Activated T-cell treated with anti-CD3 and anti-CD28 coated beads for 4 hours (primary cell): ENCODE results near the gene HMGXB3.
A peak's percentile ranks its signal among the peaks of the same experiment; 100 is the strongest.

Experiments
- DNase-seq: peaks from one replicate; pipeline ENCODE4 v3.0.0-alpha.2; 2020

HMGXB3 gene

DNA sequence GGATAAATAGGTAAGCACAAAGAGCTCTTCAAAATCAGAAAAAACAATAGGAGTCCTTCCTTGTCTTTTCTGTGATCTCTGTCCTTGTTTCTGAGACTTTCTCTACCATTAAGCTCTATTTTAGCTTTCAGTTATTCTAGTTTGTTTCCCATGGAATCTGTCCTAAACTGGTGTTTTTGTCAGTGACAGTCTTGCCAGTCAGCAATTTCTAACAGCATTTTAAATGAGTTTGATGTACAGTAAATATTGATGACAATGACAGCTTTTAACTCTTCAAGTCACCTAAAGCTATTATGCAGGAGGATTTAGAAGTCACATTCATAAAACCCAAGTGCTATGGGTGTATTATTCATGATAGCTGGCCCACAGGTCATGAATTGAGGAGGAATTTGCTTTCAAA lies 18.0 kb upstream of the HMGXB3 start:
- DNase-seq = no peak

DNA sequence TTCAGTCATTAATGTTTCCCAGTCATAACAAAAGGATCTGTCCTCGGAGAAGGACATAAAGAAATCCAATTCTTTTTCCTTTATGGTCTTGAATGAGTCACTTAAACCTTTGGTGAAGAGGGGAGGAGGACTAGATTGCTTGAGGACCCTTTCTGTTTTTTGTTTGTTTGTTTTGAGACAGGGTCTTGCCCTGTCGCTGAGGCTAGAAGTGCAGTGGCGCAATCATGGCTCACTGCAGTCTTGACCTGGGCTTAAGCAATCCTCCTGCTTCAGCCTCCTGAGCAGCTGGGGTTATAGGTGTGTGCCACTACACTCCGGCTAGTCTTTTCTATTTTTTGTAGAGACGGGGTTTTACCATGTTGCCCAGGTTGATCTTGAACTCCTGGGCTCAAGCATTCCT lies 12.4 kb upstream of the HMGXB3 start:
- DNase-seq = no peak

DNA sequence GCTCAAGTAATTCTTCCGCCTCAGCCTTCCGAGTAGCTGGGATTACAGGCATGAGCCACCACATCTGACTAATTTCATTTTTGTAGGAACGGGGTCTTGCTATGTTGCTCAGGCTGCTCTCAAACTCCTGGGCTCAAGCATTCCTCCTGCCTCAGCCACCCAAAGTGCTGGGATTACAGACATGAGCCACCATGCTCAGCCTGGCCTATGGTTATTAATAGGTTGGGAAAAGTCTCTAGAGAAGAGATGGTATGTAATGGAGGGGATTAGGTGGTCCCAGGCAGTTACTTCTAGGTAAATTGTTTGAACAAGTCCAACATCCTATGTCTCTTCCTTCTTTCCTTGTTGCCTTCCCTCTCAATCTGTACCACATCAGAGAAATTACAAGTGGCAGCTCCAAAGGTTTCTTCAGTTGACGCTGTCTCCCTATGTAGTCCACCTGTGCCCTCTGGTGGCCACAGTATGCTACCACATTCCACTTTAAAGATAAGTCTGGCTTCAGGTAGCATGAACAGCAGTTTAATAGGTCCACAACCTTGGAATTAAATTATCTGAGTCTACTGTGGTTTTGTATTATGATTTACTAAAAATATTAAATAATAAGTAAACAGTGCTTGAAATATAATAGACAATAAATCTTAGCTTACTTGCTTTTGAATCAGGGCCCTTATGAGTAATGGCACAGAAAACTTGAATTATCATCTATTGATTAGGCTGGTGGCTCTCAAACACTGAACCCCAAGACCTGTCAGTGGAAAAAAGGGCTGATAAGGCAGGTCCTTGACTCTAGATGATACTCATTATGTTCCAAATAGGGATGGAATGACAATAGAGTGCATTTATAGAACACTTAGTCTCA lies 9.8 kb upstream of the HMGXB3 start:
- DNase-seq = peak; percentile 67

DNA sequence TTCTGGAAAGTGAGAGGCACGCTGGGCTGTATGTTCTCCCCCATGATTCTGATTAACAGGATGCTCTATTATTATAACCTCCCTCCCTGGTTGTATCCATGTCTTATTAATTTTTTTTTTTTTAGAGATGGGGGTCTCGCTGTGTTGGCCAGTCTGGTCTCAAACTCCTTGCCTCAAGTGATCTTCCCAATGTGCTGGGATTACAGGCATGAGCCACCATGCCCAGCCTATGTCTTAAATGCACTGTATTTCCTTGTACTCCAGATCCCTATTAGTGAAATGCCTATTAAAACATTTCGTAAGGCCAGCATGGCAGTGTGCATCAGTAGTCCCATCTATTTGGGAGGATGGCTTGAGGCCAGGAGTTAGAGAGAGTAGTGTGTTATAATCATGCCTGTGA lies 7.1 kb upstream of the HMGXB3 start:
- DNase-seq = no peak

DNA sequence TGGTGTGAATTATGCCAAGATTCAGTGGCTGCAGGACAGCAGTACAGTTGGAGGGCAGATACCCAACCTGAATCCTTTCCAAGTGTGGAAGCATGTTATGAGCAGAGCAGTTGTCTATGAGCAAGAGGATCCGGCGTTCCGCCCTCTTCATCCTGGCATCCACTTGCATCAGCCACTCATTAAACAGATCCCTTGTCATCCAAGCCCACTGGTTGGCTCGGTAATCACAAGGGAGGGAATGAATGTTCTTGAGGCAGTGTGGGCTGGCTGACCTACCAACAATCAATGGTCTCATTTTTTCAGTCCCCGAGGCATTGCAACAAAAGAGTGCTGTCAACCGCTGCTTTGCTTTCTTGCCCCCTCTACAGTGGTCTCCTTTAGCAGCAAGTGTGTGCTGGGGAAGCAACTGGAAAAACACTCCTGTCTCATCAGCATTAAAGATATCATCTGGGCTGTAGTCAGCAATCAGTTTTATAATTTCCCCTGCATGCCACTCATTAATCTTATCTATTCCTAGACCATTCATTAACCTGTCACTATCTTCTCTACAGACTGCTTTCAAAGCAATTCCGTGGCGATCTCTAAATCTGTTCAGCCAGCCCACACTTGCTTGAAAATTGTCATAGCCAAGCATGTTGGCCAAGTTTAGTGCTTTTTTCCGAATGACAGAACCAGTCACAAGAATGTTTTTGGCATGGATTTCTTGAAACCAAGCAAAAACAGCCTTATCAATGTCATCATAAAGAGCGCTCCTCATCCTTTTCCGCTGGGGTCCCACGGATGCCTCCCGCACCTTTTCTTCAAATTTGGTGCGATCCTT lies 4.9 kb upstream of the HMGXB3 start:
- DNase-seq = no peak

DNA sequence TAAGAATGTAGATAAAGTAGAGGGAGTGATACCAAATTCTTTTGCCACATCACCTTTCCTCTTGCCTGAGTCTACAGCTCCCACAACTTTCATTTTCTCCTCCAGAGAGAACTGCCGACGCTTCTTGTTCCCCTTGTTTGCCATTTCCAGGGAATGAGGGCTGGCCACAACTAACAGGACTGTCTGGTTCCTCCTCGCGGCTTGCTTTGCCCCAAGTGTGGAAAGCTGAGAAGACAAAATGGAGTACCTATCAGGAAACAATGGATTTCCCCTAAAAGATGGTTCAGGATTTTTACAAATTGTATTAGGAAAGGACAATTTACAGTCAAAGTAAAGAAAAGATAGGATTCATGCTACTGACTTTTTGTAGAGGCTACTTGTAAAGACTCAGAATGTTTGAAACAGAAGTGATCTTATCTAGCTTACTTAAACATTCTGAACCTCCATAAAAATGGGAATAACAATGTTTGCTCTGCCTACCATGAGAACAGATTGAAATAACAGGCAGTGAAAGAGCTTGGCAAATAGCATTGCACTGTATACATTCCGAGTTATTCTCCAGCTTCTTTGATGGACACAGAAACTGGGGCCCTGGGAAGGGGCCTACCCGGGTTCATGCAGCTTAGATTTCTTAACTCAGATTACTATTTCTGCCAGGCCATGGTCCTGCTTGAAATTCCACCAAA lies 4.2 kb upstream of the HMGXB3 start:
- DNase-seq = no peak

DNA sequence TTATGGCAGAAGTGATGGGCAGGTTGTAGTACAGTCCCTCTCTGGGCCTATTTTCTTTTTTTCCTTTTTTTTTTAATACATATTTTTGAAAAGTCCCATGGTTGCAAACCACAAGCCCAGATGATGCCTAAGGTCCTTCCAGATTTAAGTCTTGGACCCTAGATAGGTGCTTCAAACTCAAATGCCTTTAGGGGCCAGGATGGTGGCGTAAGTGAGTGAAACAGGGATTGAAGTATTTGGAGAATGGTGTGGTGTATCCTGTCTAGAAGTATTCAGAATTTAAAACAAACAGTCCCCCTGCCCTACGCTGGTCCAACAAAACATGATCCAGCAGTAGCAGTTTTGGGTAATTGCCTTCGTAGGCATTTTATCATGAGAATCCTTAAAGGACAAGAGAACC lies 2.3 kb upstream of the HMGXB3 start:
- DNase-seq = no peak

DNA sequence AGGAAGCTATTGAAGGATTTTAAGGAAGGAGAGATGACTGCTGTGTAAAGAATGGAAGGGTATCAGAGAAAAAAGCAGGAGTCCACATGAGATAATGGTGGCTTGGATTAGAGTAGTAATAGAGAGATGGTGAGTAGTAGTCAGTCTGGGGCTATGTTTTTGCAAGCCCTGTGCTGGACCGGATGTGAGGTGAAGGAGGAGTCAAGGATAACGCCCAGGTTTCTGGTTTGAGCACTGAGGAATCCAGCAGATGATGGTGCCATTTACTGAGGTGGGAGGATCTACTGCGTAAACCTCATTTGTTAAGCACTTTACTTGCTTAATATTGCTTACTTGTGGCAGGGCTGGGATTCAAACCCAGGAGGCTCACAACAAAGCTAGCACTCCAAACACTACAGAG lies 1.2 kb upstream of the HMGXB3 start:
- no peak for DNase-seq

DNA sequence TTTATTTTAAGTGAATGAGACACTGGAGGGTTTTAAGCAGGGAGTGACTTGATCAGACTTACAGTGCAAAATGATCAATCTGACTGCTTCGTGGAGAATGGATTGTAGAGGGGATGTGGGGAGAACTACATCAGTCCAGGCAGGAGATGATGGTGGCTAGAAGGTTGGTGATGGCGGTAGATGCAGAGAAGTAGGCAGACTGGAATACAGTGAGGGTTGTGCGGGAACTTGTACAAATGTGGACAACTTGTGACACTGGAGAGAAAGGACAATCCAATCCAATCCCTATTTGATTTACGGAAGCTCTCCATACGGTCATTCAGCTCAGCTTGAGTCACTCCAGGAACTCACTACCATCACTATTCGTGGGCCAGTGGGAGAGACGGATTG lies 678 bp upstream of the HMGXB3 start:
- DNase-seq = no peak

DNA sequence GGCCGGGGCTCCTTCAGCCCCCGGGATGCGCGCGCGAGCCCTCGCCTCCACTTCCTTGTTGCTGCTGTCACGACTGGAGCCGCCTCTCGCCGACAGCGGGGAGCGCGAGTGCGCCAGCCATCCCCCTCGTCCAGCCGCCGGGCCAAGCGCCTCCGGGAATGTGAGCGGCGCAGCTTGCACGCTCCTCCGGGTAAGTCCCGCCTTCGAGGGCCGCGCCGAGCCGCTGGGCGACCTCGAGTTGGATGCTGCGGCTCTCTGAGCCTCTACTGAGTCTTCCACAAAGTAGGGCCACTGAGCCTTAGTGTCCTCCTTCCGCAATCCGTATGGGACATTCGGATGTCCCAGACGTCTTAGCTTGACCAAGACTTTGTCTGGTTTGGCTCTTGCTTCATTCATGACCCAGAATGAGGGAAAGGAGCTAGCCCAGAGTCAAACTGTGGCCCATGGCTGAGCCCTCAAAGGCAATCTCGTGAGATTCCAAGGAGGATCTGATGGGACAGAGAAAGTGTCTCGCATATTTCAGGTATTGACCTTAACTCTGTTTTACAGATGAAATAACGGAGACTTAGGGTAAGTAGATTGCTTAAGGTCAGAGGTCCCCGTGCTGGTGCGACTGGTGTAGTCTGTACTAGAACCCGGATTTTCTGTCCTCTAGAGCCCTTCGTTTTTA lies 586 bp downstream of the HMGXB3 start:
- DNase-seq = peak; percentile 21

DNA sequence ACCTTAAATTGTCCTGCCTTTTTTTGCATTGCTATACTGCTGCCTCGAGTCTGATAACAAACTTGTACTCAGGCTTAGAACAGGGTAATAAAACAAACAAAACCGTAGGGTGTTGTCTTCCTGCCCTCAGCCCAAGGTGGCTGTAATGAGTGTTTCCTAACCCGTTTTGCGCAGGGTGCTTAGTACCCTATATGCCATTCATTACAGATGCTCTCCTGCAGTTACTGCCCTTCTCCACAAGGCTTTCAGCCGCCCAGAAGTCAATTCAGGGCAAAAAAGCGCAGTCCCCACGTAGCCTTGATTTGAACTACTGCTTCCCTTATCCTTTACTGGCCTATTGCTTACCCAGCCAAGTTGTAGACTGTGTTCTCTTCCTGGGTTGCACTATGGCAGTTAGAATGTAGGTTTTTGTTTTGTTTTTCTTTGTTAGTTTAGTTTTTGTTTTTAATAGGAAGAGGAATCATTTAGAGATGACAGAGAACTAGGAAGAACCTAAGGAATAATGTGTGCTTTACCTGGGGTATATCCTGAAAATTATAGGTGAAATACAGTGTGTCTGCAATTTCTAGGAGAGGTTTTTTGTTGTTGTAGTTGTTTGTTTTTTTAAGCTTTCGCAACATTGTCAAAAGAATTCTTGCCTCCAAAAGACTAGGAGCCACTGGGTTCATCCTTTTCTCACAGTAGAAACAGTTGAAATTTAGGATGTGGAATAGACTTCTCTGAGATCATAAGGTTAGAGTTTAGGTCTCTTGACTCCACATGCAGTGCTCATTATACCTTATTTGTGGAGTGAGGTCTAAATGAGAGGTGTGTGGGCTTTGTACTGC lies 1.3 kb downstream of the HMGXB3 start:
- DNase-seq = peak; percentile 36

DNA sequence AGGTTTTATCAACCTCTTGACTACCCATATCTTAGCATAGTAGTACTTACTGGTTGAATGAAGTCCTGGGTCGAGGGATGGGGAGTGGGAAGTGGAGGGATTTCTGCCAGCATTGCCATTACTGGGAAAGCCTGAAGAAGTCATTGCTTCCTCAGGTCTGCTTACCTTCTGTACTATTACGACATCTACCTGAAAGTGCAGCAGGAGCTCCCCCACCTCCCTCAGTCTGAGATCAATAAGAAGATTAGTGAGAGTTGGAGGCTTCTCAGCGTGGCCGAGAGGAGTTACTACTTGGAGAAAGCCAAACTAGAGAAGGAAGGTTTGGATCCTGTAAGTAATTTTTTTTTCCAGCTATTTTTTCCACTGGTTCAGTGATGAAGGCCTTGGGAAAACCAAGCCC lies 5.8 kb downstream of the HMGXB3 start:
- no peak for DNase-seq

DNA sequence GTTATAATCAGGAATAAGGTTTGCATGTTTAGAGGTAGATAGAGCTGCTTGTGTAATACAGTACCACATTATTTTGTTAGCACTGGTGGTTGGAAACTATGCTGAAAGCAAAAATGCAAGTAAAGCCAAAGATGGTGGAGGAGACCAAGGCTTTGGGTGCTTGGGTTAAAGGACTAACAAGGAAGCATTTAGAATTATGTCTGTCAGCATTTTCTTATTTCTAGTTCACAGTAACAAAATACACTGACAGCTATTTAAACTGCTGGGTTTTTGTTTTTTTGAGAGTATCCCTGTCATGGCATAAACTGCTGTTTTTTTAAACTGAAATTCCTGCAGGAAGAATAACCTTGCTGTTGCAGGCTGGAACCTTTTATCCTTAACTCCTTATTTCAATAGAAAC lies 6.5 kb downstream of the HMGXB3 start:
- DNase-seq = no peak

DNA sequence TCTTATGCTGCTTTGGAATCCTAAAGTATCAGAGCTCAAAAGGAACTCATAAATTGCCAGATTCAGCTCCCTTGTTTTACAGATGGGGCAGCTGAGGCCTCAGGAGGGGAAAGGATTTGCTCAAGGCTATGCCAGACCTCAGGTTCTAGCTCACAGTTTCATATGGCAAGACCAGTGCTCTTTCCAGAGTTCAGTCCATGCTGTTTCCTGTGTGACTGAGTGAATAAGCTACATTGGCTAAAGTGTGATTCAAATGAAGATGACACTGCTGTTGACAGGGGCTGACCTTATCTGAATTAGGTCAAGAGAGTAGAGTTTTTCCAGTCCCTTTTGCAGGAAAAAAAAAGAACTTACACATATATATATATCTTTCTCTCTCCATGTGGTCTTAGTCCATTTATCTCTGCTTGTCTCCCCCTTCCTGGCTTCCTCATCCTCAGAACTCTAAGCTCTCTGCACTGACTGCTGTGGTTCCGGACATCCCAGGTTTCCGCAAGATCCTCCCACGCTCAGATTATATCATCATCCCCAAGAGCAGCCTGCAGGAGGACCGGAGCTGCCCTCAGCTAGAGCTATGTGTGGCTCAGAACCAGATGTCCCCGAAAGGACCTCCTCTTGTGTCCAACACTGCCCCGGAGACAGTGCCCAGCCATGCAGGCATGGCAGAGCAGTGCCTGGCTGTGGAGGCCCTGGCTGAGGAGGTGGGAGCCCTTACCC lies 9.3 kb downstream of the HMGXB3 start:
- DNase-seq = no peak

DNA sequence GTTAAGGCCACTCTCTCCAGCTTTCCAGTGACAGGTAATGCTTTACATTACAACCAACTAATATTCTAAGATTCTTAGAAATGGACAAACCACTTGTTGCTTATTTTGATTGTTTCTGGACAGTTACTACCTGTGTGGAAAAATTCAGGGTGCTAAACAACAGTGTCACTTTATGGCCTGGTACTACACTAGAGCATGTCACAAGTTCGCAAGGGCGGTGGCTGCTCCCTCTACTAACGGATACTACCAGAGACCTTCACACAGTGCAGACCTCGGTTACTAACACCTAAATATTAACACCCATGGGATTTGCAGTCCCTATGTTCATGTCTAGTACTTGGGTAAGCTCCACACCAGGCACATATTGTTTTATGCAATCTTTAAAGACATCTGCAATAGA lies 13.4 kb downstream of the HMGXB3 start:
- no peak for DNase-seq

DNA sequence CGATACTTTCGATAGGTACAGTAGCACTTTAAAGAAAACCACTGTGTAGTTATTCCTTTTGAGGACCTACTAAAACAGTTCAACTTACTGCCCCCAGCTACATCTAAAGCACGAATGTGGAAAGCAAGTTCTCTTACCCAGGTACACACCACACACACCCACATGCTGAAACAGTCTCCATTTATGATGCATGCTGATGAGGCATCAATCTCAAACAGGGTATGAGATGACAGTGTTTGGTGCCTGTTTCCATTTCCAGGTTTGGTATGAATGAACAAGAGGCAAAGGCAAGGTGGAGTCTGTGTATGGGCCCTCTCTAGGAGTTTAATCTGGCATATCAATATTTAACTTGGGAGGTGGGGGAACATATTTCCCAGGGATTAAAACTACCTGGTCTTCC lies 13.9 kb downstream of the HMGXB3 start:
- no peak for DNase-seq

DNA sequence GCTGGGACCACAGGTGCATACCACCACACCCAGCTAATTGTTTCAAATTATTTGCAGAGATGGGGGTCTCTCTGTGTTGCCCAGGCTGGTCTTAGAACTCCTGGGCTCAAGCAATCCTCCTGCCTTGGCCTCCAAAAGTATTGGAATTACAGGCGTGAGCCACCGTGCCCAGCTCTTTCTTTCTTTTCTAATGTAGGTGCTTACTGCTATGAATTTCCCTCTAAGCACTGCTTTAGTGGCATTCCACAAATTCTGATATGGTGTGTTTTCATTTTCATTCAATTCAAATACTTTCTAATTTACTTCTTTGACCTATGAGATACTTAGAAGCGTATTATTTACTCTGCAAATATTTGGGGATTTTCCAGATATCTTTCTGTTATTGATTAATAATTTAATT lies 14.9 kb downstream of the HMGXB3 start:
- no peak for DNase-seq

DNA sequence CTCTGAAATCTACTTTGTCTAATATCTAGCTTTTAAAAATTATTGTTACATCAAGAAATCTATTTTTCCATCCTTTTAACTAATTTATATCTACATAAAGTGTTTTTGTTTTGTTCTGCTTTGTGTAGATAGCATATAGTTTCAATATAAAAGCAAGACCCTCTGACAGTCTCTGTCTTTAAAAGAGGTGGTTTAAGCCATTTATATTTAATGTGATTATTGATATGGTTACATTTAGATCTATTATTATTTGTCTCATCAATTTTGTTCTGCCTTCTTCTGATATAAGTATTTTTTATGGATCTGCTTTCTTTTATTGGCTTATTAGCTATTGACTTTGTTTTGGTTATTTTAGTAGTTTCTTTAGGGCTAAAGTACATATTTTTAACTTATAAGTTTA lies 16.0 kb downstream of the HMGXB3 start:
- DNase-seq = no peak

DNA sequence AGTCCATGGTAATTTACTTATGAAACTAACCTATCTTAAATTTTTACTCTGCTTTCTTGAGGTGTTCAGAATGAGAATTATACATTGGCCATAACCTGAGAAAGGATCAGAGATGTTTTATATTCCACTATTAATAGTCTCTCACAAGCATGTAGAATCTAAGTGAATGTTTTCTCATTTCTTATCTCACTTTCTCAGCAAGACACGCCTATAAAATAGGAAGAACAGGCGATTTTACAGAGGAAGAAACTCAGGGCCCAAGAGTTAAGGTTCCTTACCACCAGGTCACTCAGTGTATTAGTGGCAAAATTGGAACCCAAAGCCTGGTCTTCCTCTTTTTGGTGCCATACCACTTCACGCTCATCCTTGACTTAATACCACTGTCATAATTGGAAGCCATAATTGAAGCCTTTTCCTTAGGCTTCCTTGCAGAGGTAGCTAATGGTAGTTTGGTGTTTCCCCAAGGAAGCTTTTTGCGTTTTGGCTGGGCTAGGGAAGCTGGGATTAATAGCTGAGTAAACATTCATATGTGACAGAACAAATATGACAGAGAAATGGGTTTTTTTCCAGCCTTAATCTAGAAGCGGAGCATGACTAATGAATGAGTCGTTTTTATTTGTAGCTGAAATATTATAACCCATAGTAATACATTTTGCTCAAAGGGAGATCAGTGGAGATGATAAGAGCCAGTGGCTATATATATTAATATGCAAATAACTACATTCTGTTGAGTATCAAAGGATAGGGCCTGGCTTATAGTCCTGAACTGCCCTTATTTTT lies 16.9 kb downstream of the HMGXB3 start:
- no peak for DNase-seq

DNA sequence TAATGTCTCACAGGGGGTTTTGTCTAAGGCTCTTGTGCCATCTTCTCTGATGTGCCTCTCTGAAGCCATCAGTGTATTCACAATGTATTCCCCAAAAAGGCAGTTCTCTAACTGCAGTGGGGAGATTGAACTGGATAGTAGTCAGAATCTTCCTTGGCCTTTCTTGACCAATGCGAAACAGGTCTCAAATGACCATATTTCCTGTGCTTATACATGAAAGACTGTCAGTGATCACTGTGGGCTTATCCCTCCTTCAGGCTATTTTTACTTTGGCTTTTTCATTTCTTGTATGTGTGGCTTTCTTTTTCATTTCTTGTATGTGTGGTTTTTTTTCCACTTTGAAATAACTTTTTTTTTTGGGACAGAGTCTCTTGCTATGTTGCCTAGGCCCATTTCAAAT lies 19.7 kb downstream of the HMGXB3 start:
- no peak for DNase-seq
